ENCODE data around the gene NEAT1. TPM values are rescaled to one million over a fixed set of nuclear protein-coding genes. Genes with fewer than 3 reads are reported as not detected.

The NEAT1 gene
- total RNA-seq, 3 donors from 2014 or later, result 323 to 391 (median 351) TPM

GRCh38 chr11:65491614-65492386 lies 69.2 kb downstream of the NEAT1 start:
- H3K4me1 ChIP-seq, result peaks cover 43 to 80% of the 10 kb centered on the region in 2 donors
- intact Hi-C loops (cut with DNase I; ENCODE audit: low total_unique reads), result no loop called here

GRCh38 chr11:65492387-65492636 lies 69.7 kb downstream of the NEAT1 start:
- Histone ChIP-seq H3K4me1 (peaks cover 39 to 77% of the 10 kb centered on the region in 2 donors), H3K27ac (peak overlapping the region; percentile 98 to 99), H3K27me3 (no peaks in the 10 kb centered on the region), H3K4me3 (peak overlapping the region in 2 of 3 donors; percentile 1 to 40), H3K36me3 (no peaks in the 10 kb centered on the region), H3K9me3 (no peaks in the 10 kb centered on the region)
- TF ChIP-seq POLR2AphosphoS5 (IDR thresholded peaks at IDR 0.05), result no peak
- intact Hi-C loops (cut with DNase I; ENCODE audit: low total_unique reads), result no loop called here
- no peak for DNase-seq (ENCODE audit: low spot score in 2 of 2)

More at GRCh38 chr11:65491614-65492386, 69.2 kb downstream of the NEAT1 start:
- peak; percentile 92 to 93 for DNase-seq (ENCODE audit: low spot score in 2 of 2)
- Histone ChIP-seq H3K36me3 (no peaks in the 10 kb centered on the region), H3K4me3 (peak overlapping the region in 2 of 3 donors; percentile 4 to 40), H3K27me3 (no peaks in the 10 kb centered on the region), H3K27ac (peak overlapping the region; percentile 98 to 99), H3K9me3 (no peaks in the 10 kb centered on the region)
- TF ChIP-seq CTCF (IDR thresholded peaks at IDR 0.05), result no peak
- peak; percentile 53 to 82 (median 59) for TF ChIP-seq POLR2AphosphoS5 (IDR thresholded peaks at IDR 0.05)

- DNase-seq (ENCODE audit: low spot score in 2 of 2), result peak; percentile 78 to 79
- intact Hi-C loops (cut with DNase I; ENCODE audit: low total_unique reads), result no loop called here
- TF ChIP-seq POLR2A (IDR thresholded peaks at IDR 0.05) (peak; percentile 34), CTCF (IDR thresholded peaks at IDR 0.05) (no peak), POLR2AphosphoS5 (IDR thresholded peaks at IDR 0.05) (peak; percentile 53 to 68 (median 67))
- Histone ChIP-seq H3K9me3 (no peaks in the 10 kb centered on the region), H3K36me3 (no peaks in the 10 kb centered on the region), H3K27me3 (no peaks in the 10 kb centered on the region), H3K27ac (peak overlapping the region; percentile 98 to 99), H3K4me3 (peak overlapping the region; percentile 1 to 40 (median 6)), H3K4me1 (peaks cover 38 to 76% of the 10 kb centered on the region in 2 donors)
Measured at GRCh38 chr11:65492637-65493366, 70.2 kb downstream of the NEAT1 start.

- Histone ChIP-seq H3K9me3 (no peaks in the 10 kb centered on the region), H3K4me1 (peaks cover 31 to 68% of the 10 kb centered on the region in 2 donors), H3K36me3 (no peaks in the 10 kb centered on the region), H3K27me3 (no peaks in the 10 kb centered on the region), H3K4me3 (peak overlapping the region in 2 of 3 donors; percentile 6 to 40), H3K27ac (peak overlapping the region; percentile 98 to 99)
- intact Hi-C loops (cut with DNase I; ENCODE audit: low total_unique reads), result no loop called here
- TF ChIP-seq CTCF (IDR thresholded peaks at IDR 0.05) (no peak), POLR2AphosphoS5 (IDR thresholded peaks at IDR 0.05) (peak in 2 of 3 donors; percentile 42 to 73)
- peak in 1 of 2 donors; percentile 84 for DNase-seq (ENCODE audit: low spot score in 2 of 2)
Measured at GRCh38 chr11:65493367-65494176, 71.0 kb downstream of the NEAT1 start.

Other genes starting within 250 kb of the NEAT1 start
- gene CAPN1, start 240.9 kb upstream of the NEAT1 start, total RNA-seq, result 100 to 1,000 TPM; 112 to 167 (median 140) TPM
- gene POLA2, start 160.8 kb upstream of the NEAT1 start, total RNA-seq, result 10 to 100 TPM in 2 of 3 donors, 1 to 10 TPM in 1; 6.4 to 17.9 (median 13.8) TPM
- gene CDC42EP2, start 107.9 kb upstream of the NEAT1 start, total RNA-seq, result 10 to 100 TPM; 11.3 to 20.8 (median 13.4) TPM
- 10 to 100 TPM; 30.7 to 44.8 (median 39.7) TPM for gene DPF2, start 88.9 kb upstream of the NEAT1 start, total RNA-seq
- gene TIGD3, start 68.0 kb upstream of the NEAT1 start, total RNA-seq, result 1 to 10 TPM in 1 of 3 donors, under 1 TPM in 1, not detected in 1; 0.29 to 1.3 TPM
- gene SLC25A45, start 40.2 kb upstream of the NEAT1 start, total RNA-seq, result 1 to 10 TPM; 5.4 to 9.1 (median 6.6) TPM
- gene FRMD8, start 36.2 kb upstream of the NEAT1 start, total RNA-seq, result 10 to 100 TPM; 22.9 to 57.0 (median 49.0) TPM
- gene MALAT1, start 76.2 kb downstream of the NEAT1 start, total RNA-seq, result over 10,000 TPM; 14,217 to 22,312 (median 18,959) TPM
- 10 to 100 TPM; 74.1 to 83.4 (median 83.2) TPM for gene SCYL1, start 102.3 kb downstream of the NEAT1 start, total RNA-seq
- 10 to 100 TPM; 63.0 to 98.9 (median 95.7) TPM for gene LTBP3, start 135.6 kb downstream of the NEAT1 start, total RNA-seq
- 10 to 100 TPM; 48.9 to 60.0 (median 59.4) TPM for gene ZNRD2, start 147.7 kb downstream of the NEAT1 start, total RNA-seq
- gene FAM89B, start 149.7 kb downstream of the NEAT1 start, total RNA-seq, result 10 to 100 TPM; 37.4 to 51.4 (median 40.8) TPM
- gene EHBP1L1, start 153.3 kb downstream of the NEAT1 start, total RNA-seq, result 10 to 100 TPM; 28.0 to 68.8 (median 33.4) TPM
- gene KCNK7, start 173.0 kb downstream of the NEAT1 start, total RNA-seq, result 1 to 10 TPM in 1 of 3 donors, under 1 TPM in 2; 0.33 to 2.2 (median 0.80) TPM
- gene MAP3K11, start 191.4 kb downstream of the NEAT1 start, total RNA-seq, result 10 to 100 TPM; 30.4 to 39.0 (median 36.7) TPM
- 10 to 100 TPM; 13.4 to 21.0 (median 20.1) TPM for gene PCNX3, start 193.0 kb downstream of the NEAT1 start, total RNA-seq
- gene SIPA1, start 215.3 kb downstream of the NEAT1 start, total RNA-seq, result 10 to 100 TPM; 18.2 to 27.9 (median 25.5) TPM
- 10 to 100 TPM; 45.0 to 57.7 (median 46.2) TPM for gene RELA, start 240.1 kb downstream of the NEAT1 start, total RNA-seq